ENCODE measurements around the gene FSTL3. TPM values are rescaled to one million over a fixed set of nuclear protein-coding genes. Genes with fewer than 3 reads are reported as not detected.
A peak's percentile ranks its signal among the peaks of the same experiment; 100 is the strongest.

The FSTL3 gene
- total RNA-seq, 3 donors from 2014 or later (not counting 1 experiment from before 2014, with no cell fraction given) = 1.5 to 1.9 (median 1.5) TPM

GRCh38 chr19:731000-731399 is 54.8 kb downstream of the FSTL3 start:
- TF ChIP-seq CTCF (IDR thresholded peaks at IDR 0.05) = no peak
- ATAC-seq (no peak), DNase-seq (no peak)
- intact Hi-C loops (cut with micrococcal nuclease) = no loop called here
- Histone ChIP-seq H3K36me3 (ENCODE audit: control insufficient read depth, insufficient read depth, low read length) (no peaks in the 10 kb centered on the region), H3K4me1 (ENCODE audit: control insufficient read depth, insufficient read depth, low read length) (peaks cover 26% of the 10 kb centered on the region), H3K9me3 (ENCODE audit: control insufficient read depth, insufficient read depth, low read length) (no peaks in the 10 kb centered on the region), H3K27ac (ENCODE audit: low read length) (no peak overlapping the region), H3K4me3 (ENCODE audit: low read length) (no peak overlapping the region), H3K27me3 (ENCODE audit: control insufficient read depth, insufficient read depth, low read length) (no peaks in the 10 kb centered on the region)
- H3K9me3 Mint-ChIP-seq = no peaks in the 10 kb centered on the region
- no peaks in the 10 kb centered on the region for H3K36me3 Mint-ChIP-seq
- H3K27me3 Mint-ChIP-seq (ENCODE audit: low read depth in 2 of 2) = peaks cover 0 to 3% of the 10 kb centered on the region in 2 donors
- WGBS (ENCODE audit: insufficient coverage) = 93% methylated on average over 16 of the region's 16 CpGs
- H3K27ac Mint-ChIP-seq = no peak overlapping the region
- H3K4me3 Mint-ChIP-seq = no peak overlapping the region
- H3K4me1 Mint-ChIP-seq = peaks cover 0 to 19% of the 10 kb centered on the region in 2 donors

- Histone ChIP-seq H3K4me3 (ENCODE audit: low read length) (no peak overlapping the region), H3K4me1 (ENCODE audit: control insufficient read depth, insufficient read depth, low read length) (peaks cover 26% of the 10 kb centered on the region), H3K9me3 (ENCODE audit: control insufficient read depth, insufficient read depth, low read length) (no peaks in the 10 kb centered on the region), H3K27me3 (ENCODE audit: control insufficient read depth, insufficient read depth, low read length) (no peaks in the 10 kb centered on the region), H3K27ac (ENCODE audit: low read length) (no peak overlapping the region), H3K36me3 (ENCODE audit: control insufficient read depth, insufficient read depth, low read length) (no peaks in the 10 kb centered on the region)
- no peak for DNase-seq
- 35% methylated on average over 24 of the region's 24 CpGs for WGBS (ENCODE audit: insufficient coverage)
- Mint-ChIP-seq H3K27me3 (ENCODE audit: low read depth in 2 of 2) (no peaks in the 10 kb centered on the region), H3K4me3 (no peak overlapping the region), H3K4me1 (peaks cover 0 to 23% of the 10 kb centered on the region in 2 donors), H3K36me3 (no peaks in the 10 kb centered on the region), H3K9me3 (no peaks in the 10 kb centered on the region), H3K27ac (peak overlapping the region in 1 of 2 donors; percentile 65)
- TF ChIP-seq CTCF (IDR thresholded peaks at IDR 0.05) = no peak
- intact Hi-C loops (cut with micrococcal nuclease) = no loop called here
- ATAC-seq = peak in 2 of 3 donors; percentile 40 to 69
Observed at GRCh38 chr19:732148-733069, 56.2 kb downstream of the FSTL3 start.

Other genes with a start within 250 kb of the FSTL3 start
- gene SHC2, start 215.4 kb upstream of the FSTL3 start, total RNA-seq = under 1 TPM in 1 of 3 donors, not detected in 2; 0.75 TPM
- gene MADCAM1, start 179.9 kb upstream of the FSTL3 start, total RNA-seq = under 1 TPM in 2 of 3 donors, not detected in 1; 0.43 to 0.54 TPM
- 10 to 100 TPM; 18.7 to 20.6 (median 18.9) TPM for gene TPGS1, start 168.9 kb upstream of the FSTL3 start, total RNA-seq
- 100 to 1,000 TPM in 2 of 3 donors, 10 to 100 TPM in 1; 68.5 to 114 (median 101) TPM for gene CDC34, start 144.6 kb upstream of the FSTL3 start, total RNA-seq
- 100 to 1,000 TPM; 186 to 286 (median 253) TPM for gene GZMM, start 132.3 kb upstream of the FSTL3 start, total RNA-seq
- gene BSG, start 103.8 kb upstream of the FSTL3 start, total RNA-seq = 100 to 1,000 TPM; 229 to 248 (median 236) TPM
- gene HCN2, start 86.5 kb upstream of the FSTL3 start, total RNA-seq = 1 to 10 TPM in 2 of 3 donors, under 1 TPM in 1; 0.96 to 1.6 (median 1.1) TPM
- 10 to 100 TPM; 57.2 to 58.5 (median 57.6) TPM for gene POLRMT, start 42.9 kb upstream of the FSTL3 start, total RNA-seq
- under 1 TPM; 0.31 to 0.58 (median 0.41) TPM for gene FGF22, start 36.5 kb upstream of the FSTL3 start, total RNA-seq
- gene RNF126, start 13.2 kb upstream of the FSTL3 start, total RNA-seq = 100 to 1,000 TPM; 119 to 149 (median 146) TPM
- gene PRSS57, start 19.1 kb downstream of the FSTL3 start, total RNA-seq = 10 to 100 TPM in 1 of 3 donors, 1 to 10 TPM in 2; 1.5 to 11.7 (median 4.5) TPM
- 1 to 10 TPM in 1 of 3 donors, under 1 TPM in 1, not detected in 1; 0.59 to 1.0 TPM for gene PALM, start 32.5 kb downstream of the FSTL3 start, total RNA-seq
- gene MISP, start 74.7 kb downstream of the FSTL3 start, total RNA-seq = not detected
- 100 to 1,000 TPM; 302 to 350 (median 345) TPM for gene PTBP1, start 121.1 kb downstream of the FSTL3 start, total RNA-seq
- gene PLPPR3, start 145.6 kb downstream of the FSTL3 start, total RNA-seq = not detected
- gene AZU1, start 151.4 kb downstream of the FSTL3 start, total RNA-seq = 1 to 10 TPM in 2 of 3 donors, under 1 TPM in 1; 0.87 to 2.5 (median 1.8) TPM
- under 1 TPM in 2 of 3 donors, not detected in 1; 0.36 to 0.73 TPM for gene PRTN3, start 164.6 kb downstream of the FSTL3 start, total RNA-seq
- 1 to 10 TPM in 2 of 3 donors, not detected in 1; 1.7 to 1.8 TPM for gene ELANE, start 175.9 kb downstream of the FSTL3 start, total RNA-seq
- gene CFD, start 183.3 kb downstream of the FSTL3 start, total RNA-seq = 10 to 100 TPM in 2 of 3 donors, 1 to 10 TPM in 1; 2.9 to 47.5 (median 10.4) TPM
- 10 to 100 TPM; 44.2 to 50.1 (median 44.7) TPM for gene MED16, start 216.8 kb downstream of the FSTL3 start, total RNA-seq
- not detected for gene RNU6-9, start 217.1 kb downstream of the FSTL3 start, total RNA-seq
- 100 to 1,000 TPM in 1 of 3 donors, 10 to 100 TPM in 2; 88.7 to 106 (median 97.8) TPM for gene R3HDM4, start 236.8 kb downstream of the FSTL3 start, total RNA-seq
- gene KISS1R, start 240.9 kb downstream of the FSTL3 start, total RNA-seq = under 1 TPM in 1 of 3 donors, not detected in 2; 0.31 TPM
- 10 to 100 TPM; 15.9 to 24.6 (median 24.2) TPM for gene ARID3A, start 249.6 kb downstream of the FSTL3 start, total RNA-seq

Data from natural killer cell (primary cell).